Measurements from ENCODE around the gene GRB2.
A peak's percentile ranks its signal among the peaks of the same experiment; 100 is the strongest.

GRB2 gene

DNA sequence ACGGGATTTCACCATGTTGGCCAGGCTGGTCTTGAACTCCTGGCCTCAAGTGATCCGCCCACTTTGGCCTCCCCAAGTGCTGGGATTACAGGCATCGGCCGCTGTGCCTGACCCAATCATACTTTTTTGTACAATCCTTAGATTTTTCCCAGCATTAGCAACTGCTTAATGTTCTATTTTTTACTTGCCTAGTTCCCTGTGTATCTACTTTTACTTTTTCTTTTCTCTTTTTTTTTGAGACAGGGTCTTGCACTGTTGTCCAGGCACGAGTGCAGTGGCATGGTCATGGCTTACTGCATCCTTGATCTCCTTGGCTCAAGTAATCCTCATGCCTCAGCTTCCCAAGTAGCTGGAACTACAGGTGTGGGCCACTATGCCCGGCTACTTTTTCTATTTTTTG, 9.5 kb downstream of the GRB2 start:
- TF ChIP-seq CTCF (IDR thresholded peaks at IDR 0.05), result no peak
- Histone ChIP-seq H3K36me3 (peaks cover 24% of the 10 kb centered on the region), H3K4me1 (ENCODE audit: control insufficient read depth in 1 of 2, insufficient read depth in 1 of 2, low read depth in 1 of 2, low read length in 1 of 2) (peaks cover 73 to 78% of the 10 kb centered on the region in 2 experiments), H3K4me3 (ENCODE audit: low read depth in 1 of 2, low read length in 1 of 2) (no peak overlapping the region), H3K27ac (no peak overlapping the region), H3K9me3 (no peaks in the 10 kb centered on the region), H3K27me3 (no peaks in the 10 kb centered on the region)

GRCh38 chr17:75394332-75394918, 11.1 kb downstream of the GRB2 start:
- Histone ChIP-seq H3K27ac (peak overlapping the region; percentile 84), H3K4me1 (ENCODE audit: control insufficient read depth in 1 of 2, insufficient read depth in 1 of 2, low read depth in 1 of 2, low read length in 1 of 2) (peaks cover 62 to 72% of the 10 kb centered on the region in 2 experiments), H3K9me3 (no peaks in the 10 kb centered on the region), H3K4me3 (ENCODE audit: low read depth in 1 of 2, low read length in 1 of 2) (peak overlapping the region; percentile 61 to 67), H3K36me3 (peaks cover 39% of the 10 kb centered on the region), H3K27me3 (no peaks in the 10 kb centered on the region)
- no peak for TF ChIP-seq CTCF (IDR thresholded peaks at IDR 0.05)

GRCh38 chr17:75393523-75394331, 11.8 kb downstream of the GRB2 start:
- Histone ChIP-seq H3K36me3 (peaks cover 46% of the 10 kb centered on the region), H3K4me3 (ENCODE audit: low read depth in 1 of 2, low read length in 1 of 2) (peak overlapping the region; percentile 61 to 67), H3K27me3 (no peaks in the 10 kb centered on the region), H3K9me3 (no peaks in the 10 kb centered on the region), H3K27ac (peak overlapping the region; percentile 84), H3K4me1 (ENCODE audit: control insufficient read depth in 1 of 2, insufficient read depth in 1 of 2, low read depth in 1 of 2, low read length in 1 of 2) (peaks cover 58 to 76% of the 10 kb centered on the region in 2 experiments)
- TF ChIP-seq CTCF (IDR thresholded peaks at IDR 0.05), result peak; percentile 80

DNA sequence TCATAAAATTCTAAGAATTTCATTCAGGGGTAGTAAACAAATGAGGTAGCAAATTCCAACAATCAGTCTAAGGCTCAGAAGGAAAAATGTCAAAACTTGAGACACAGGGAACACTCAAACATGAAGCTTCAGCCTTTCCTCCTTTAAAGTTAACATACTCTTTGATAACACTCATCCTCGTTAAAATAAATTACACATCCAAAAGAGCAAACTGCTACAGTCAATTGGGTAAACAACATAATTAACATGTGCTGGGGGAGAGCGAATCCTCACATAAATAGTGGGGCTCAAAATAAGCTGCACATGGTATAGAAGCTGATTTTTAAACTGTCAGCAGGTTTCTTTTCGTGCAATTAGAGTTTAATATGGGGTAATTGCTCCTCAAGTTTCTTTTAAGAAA, 12.9 kb downstream of the GRB2 start:
- no peak for TF ChIP-seq CTCF (IDR thresholded peaks at IDR 0.05)
- Histone ChIP-seq H3K27ac (peak overlapping the region; percentile 84), H3K4me1 (ENCODE audit: control insufficient read depth in 1 of 2, insufficient read depth in 1 of 2, low read depth in 1 of 2, low read length in 1 of 2) (peaks cover 53 to 66% of the 10 kb centered on the region in 2 experiments)

DNA sequence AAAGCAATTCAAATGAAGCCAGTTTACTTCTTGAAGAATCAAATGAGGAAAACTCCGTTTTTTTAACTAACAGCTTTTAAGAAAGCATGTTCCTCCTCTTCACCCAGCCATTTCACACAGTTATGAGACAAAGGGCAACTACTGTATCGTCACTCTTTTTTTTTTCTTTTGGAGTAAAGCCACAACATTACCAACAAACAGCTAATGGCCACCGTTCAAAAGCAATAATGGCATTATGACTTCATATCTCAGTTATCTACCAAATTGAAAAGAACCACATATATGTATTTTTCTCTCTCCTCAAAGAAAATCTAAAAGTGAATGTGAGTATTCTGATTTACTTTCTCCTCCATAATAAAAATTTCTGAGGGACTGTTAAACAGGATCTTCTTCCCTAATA, 14.5 kb downstream of the GRB2 start:
- Histone ChIP-seq H3K9me3 (no peaks in the 10 kb centered on the region), H3K27ac (no peak overlapping the region), H3K4me3 (ENCODE audit: low read depth in 1 of 2, low read length in 1 of 2) (no peak overlapping the region), H3K36me3 (peaks cover 59% of the 10 kb centered on the region), H3K27me3 (no peaks in the 10 kb centered on the region), H3K4me1 (ENCODE audit: control insufficient read depth in 1 of 2, insufficient read depth in 1 of 2, low read depth in 1 of 2, low read length in 1 of 2) (peaks cover 38 to 60% of the 10 kb centered on the region in 2 experiments)
- TF ChIP-seq CTCF (IDR thresholded peaks at IDR 0.05), result no peak

More for the DNA sequence above, 12.9 kb downstream of the GRB2 start:
- Histone ChIP-seq H3K9me3 (no peaks in the 10 kb centered on the region), H3K4me3 (ENCODE audit: low read depth in 1 of 2, low read length in 1 of 2) (peak overlapping the region in 1 of 2 experiments; percentile 61), H3K36me3 (peaks cover 46% of the 10 kb centered on the region), H3K27me3 (no peaks in the 10 kb centered on the region)

Measured in neutrophil (primary cell).